GM19023 (cell line): ENCODE data around the gene DARS2.

Experiments used
- ATAC-seq: cut with Tn5 transposase; IDR thresholded peaks from one replicate; pipeline ENCODE4 v1.9.1; 2021; ENCODE audit warnings: mild to moderate bottlenecking, moderate library complexity; ENCODE audit not compliant: unreplicated experiment

The DARS2 gene

GRCh38 chr1:173884701-173885100, 60.2 kb downstream of the DARS2 start:
- no peak for ATAC-seq

GRCh38 chr1:173886746-173887611, 62.5 kb downstream of the DARS2 start:
- no peak for ATAC-seq

GRCh38 chr1:173887627-173888026, 63.2 kb downstream of the DARS2 start:
- ATAC-seq: no peak

GRCh38 chr1:173888749-173889148, 64.3 kb downstream of the DARS2 start:
- no peak for ATAC-seq

GRCh38 chr1:173889885-173890284, 65.4 kb downstream of the DARS2 start:
- ATAC-seq: no peak

- no peak for ATAC-seq
Measured at GRCh38 chr1:173893611-173894010, 69.1 kb downstream of the DARS2 start.

GRCh38 chr1:173894189-173894588, 69.7 kb downstream of the DARS2 start:
- no peak for ATAC-seq

GRCh38 chr1:173900427-173900826, 76.0 kb downstream of the DARS2 start:
- ATAC-seq: no peak

- no peak for ATAC-seq
Measured at GRCh38 chr1:173900992-173901391, 76.5 kb downstream of the DARS2 start.

- no peak for ATAC-seq
Measured at GRCh38 chr1:173903827-173904531, 79.5 kb downstream of the DARS2 start.
